Smooth muscle cell of the umbilical artery (primary cell): ENCODE measurements around the gene NMB. TPM values are rescaled to one million over a fixed set of nuclear protein-coding genes. Genes with fewer than 3 reads are reported as not detected.

Experiments
- total RNA-seq: library from RNA; depleted of rRNA; stranded (reverse); fragments of >200 nt; gene quantifications from 2 replicates; pipeline ENCODE4 v1.2.3, GENCODE V29; 2014

NMB gene, protein sequence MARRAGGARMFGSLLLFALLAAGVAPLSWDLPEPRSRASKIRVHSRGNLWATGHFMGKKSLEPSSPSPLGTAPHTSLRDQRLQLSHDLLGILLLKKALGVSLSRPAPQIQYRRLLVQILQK
- 2.1 and 3.3 TPM in 2 replicates for total RNA-seq

DNA sequence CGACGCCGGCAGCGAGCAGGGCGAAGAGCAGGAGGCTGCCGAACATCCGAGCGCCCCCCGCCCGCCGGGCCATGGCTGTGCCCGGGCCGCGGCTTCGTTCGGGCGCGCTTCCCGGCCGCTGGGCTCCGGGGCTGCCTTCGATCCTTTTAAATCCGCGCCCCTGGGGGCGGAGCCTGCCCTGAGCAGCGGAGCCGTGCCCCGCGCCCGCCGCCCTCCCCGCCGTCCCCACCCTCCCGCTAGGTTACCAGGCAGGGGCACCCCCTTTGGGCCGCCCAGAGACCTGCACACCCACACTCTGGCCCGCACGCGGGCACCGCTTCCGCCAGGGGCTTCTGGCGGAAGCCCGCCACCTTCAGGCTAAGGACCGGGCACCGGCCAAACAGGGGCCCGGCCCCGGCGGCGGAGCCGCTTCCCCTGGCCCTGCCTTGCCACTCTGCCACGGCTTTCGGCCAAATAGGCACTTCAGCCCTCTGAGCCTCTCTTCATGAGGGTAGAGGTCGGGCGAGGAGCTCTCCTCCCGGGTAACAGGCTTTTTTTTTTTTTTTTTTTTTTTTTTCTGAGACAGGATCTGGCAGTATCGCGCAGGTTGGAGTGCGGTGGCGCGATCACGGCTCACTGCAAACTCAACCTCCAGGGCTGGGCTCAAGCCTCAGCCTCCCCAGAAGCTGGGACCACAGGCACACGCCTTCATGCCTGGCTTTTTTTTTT, at the start of gene NMB:
Gene NMB, minus strand, starts transcription at position 120 of the 708 bp plus-strand sequence. Its CDS starts 47 bp downstream, at position 73.

GRCh38 chr15:84653910-84654688, 3.9 kb downstream of the NMB start, which contains the start of gene WDR73:
TSS of gene WDR73 (minus strand) at chr15:84654283. CDS start at chr15:84654274, 9 bp downstream.

Other genes starting within 250 kb of the NMB start
- gene ZSCAN2, start 57.2 kb downstream of the NMB start, total RNA-seq = 10.1 and 12.5 TPM in 2 replicates
- 22.2 and 28.5 TPM in 2 replicates for gene WDR73, start 3.9 kb downstream of the NMB start, total RNA-seq
- gene SEC11A, start 57.9 kb upstream of the NMB start, total RNA-seq = 207 and 347 TPM in 2 replicates
- 4.8 and 8.1 TPM in 2 replicates for gene ZNF592, start 90.4 kb upstream of the NMB start, total RNA-seq
- 0.89 and 9.8 TPM in 2 replicates for gene ALPK3, start 159.2 kb upstream of the NMB start, total RNA-seq
- gene SLC28A1, start 226.5 kb upstream of the NMB start, total RNA-seq = not detected in 2 replicates